ENCODE results near the gene HPS4.

Gene HPS4

DNA sequence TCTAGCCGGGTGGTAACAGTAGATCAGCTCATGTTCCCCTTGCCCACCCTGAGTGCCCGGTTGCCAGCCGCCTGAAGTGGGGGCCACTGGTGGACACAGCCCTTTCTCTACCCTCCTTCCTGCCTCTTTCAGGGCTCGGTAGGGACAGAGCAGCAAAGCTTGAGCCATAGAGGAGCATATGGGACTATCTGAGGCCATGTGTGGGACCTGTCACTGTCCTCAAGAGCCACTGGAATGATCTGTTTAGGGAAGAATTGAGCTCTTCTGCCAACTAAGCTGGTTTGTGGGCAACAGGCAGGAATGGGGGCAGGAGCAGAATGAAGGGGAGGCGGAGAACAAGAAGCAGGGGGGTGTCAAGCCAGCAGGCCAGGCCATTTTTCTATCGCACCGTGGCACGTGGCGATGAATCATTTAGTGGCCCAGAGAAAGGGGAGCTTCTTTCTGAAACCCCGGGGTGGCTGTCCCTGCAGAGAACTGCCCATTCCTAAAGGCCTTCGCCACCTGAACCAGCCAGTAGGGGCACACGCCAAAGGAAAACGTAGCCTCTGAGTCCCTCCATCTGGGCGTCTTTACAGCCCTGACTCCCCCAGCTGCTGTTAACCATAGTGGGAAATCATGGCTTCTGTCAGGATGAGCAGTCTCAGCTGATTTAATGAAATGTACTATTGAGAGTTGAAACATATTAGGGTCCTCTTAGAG, 45.7 kb downstream of the HPS4 start:
- Histone ChIP-seq H3K27me3 (ENCODE audit: low read depth) (no peaks in the 10 kb centered on the region), H3K9me3 (no peaks in the 10 kb centered on the region), H3K4me1 (peaks cover 5% of the 10 kb centered on the region), H3K4me3 (no peak overlapping the region), H3K36me3 (replicated peaks) (no peaks in the 10 kb centered on the region)
- in situ Hi-C loops (cut with MboI; ENCODE audit: low sequenced_read_pairs): no loop called here
- DNase-seq (ENCODE audit: low spot score in 2 of 2): no peak

DNA sequence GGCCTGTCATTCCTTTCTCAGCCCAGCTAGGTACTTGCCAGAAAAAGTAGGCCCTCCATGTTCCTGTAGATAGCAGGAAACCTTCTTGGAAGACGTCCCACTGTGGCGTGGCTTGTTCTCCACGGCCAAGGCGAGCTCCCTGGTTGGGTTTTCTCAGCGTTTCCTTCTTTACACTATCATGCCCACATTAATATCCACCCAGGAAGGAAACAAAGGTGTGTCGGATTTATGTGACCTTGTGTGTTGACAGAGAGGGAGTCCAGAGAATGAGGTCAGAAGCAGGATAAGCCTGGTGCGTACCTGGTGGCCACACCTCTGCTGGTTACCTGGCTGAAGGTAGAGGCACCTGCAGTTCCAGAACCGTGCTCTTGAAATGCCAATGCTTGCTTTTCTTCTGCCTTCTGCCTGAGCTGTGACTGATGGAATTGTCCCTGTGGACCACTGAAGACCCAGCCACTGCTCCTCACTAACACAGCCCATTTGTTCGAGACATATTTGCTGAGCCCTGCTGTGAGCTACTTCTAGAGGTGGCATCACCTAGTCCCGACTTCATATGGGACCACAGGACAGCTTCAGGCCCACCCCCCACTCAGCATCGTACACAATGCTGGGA, 46.6 kb downstream of the HPS4 start:
- H3K27me3 ChIP-seq (ENCODE audit: low read depth): no peaks in the 10 kb centered on the region
- no peak for DNase-seq (ENCODE audit: low spot score in 2 of 2)
- H3K4me1 ChIP-seq: peaks cover 5% of the 10 kb centered on the region
- in situ Hi-C loops (cut with MboI; ENCODE audit: low sequenced_read_pairs): no loop called here
- no peak overlapping the region for H3K4me3 ChIP-seq
- H3K36me3 ChIP-seq (replicated peaks): no peaks in the 10 kb centered on the region
- no peaks in the 10 kb centered on the region for H3K9me3 ChIP-seq

- H3K4me1 ChIP-seq: peaks cover 5% of the 10 kb centered on the region
- no peaks in the 10 kb centered on the region for H3K9me3 ChIP-seq
- no peak overlapping the region for H3K4me3 ChIP-seq
- in situ Hi-C loops (cut with MboI; ENCODE audit: low sequenced_read_pairs): no loop called here
- no peak for DNase-seq (ENCODE audit: low spot score in 2 of 2)
- H3K36me3 ChIP-seq (replicated peaks): no peaks in the 10 kb centered on the region
- no peaks in the 10 kb centered on the region for H3K27me3 ChIP-seq (ENCODE audit: low read depth)
Observed at GRCh38 chr22:26435327-26436093, 48.1 kb downstream of the HPS4 start.

DNA sequence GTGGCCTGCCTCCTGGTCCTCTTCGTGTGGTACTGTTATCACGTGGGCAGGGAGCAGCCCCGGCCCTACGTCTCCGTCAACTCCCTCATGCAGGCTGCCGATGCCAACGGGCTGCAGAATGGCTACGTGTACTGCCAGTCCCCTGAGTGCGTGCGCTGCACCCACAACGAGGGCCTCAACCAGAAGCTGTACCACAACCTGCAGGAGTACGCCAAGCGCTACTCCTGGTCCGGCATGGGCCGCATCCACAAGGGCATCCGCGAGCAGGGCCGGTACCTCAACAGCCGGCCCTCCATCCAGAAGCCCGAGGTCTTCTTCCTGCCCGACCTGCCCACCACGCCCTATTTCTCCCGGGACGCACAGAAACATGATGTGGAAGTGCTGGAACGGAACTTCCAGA, 49.8 kb downstream of the HPS4 start:
- no peaks in the 10 kb centered on the region for H3K27me3 ChIP-seq (ENCODE audit: low read depth)
- H3K4me1 ChIP-seq: peaks cover 3% of the 10 kb centered on the region
- H3K36me3 ChIP-seq (replicated peaks): no peaks in the 10 kb centered on the region
- H3K4me3 ChIP-seq: no peak overlapping the region
- H3K9me3 ChIP-seq: no peaks in the 10 kb centered on the region
- no peak for DNase-seq (ENCODE audit: low spot score in 2 of 2)
- in situ Hi-C loops (cut with MboI; ENCODE audit: low sequenced_read_pairs): no loop called here

DNA sequence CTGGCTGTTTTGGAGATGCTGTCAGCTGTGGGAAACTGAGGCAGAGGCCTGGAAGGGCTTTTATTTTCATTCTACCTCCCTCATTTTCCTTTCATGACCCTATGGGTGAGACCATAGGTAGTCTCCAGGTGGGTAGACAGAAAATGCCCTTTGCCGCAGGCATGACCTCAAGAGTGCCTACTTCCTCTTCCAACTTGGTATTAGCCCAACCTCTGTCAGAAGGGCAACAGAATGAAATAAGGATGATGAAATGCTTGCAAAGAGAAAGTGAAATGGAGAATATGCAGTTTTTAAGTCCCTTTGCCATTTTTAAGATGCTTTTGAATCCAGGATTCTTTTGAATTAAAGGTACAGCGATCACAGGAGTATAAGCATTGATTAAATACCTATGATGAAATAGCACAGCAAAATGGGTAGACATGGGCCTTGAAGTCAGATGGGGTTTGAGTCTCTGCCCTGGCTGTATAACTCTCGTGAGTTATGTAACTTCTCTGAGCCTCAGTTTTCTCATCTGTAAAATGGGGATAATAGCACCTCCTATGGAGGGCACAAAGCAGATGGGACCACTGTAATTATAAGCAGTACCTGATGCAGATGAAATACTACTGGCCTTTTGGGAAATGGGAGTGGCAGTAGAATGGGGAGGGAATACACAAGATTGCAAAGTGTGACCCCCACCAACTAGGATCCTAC, 50.8 kb downstream of the HPS4 start:
- H3K9me3 ChIP-seq: no peaks in the 10 kb centered on the region
- no peaks in the 10 kb centered on the region for H3K36me3 ChIP-seq (replicated peaks)
- no peaks in the 10 kb centered on the region for H3K27me3 ChIP-seq (ENCODE audit: low read depth)
- no peaks in the 10 kb centered on the region for H3K4me1 ChIP-seq
- DNase-seq (ENCODE audit: low spot score in 2 of 2): no peak
- in situ Hi-C loops (cut with MboI; ENCODE audit: low sequenced_read_pairs): no loop called here
- H3K4me3 ChIP-seq: no peak overlapping the region

GRCh38 chr22:26431261-26431995, 52.2 kb downstream of the HPS4 start:
- Histone ChIP-seq H3K4me1 (no peaks in the 10 kb centered on the region), H3K27me3 (ENCODE audit: low read depth) (peaks cover under 1% of the 10 kb centered on the region; the same call in 1 of the 2 replicates), H3K36me3 (replicated peaks) (no peaks in the 10 kb centered on the region), H3K4me3 (no peak overlapping the region), H3K9me3 (no peaks in the 10 kb centered on the region)
- no peak for DNase-seq (ENCODE audit: low spot score in 2 of 2)
- in situ Hi-C loops (cut with MboI; ENCODE audit: low sequenced_read_pairs): no loop called here

- no peak for DNase-seq (ENCODE audit: low spot score in 2 of 2)
- Histone ChIP-seq H3K27me3 (ENCODE audit: low read depth) (peaks cover 3% of the 10 kb centered on the region; the same call in 1 of the 2 replicates), H3K4me1 (no peaks in the 10 kb centered on the region), H3K4me3 (no peak overlapping the region), H3K36me3 (replicated peaks) (no peaks in the 10 kb centered on the region), H3K9me3 (no peaks in the 10 kb centered on the region)
- in situ Hi-C loops (cut with MboI; ENCODE audit: low sequenced_read_pairs): no loop called here
Observed at GRCh38 chr22:26430600-26430999, 53.0 kb downstream of the HPS4 start.

- DNase-seq (ENCODE audit: low spot score in 2 of 2): no peak
- Histone ChIP-seq H3K9me3 (no peaks in the 10 kb centered on the region), H3K4me1 (no peaks in the 10 kb centered on the region), H3K36me3 (replicated peaks) (no peaks in the 10 kb centered on the region), H3K4me3 (peak overlapping the region; percentile 27), H3K27me3 (ENCODE audit: low read depth) (peaks cover 3% of the 10 kb centered on the region; the same call in 1 of the 2 replicates)
- in situ Hi-C loops (cut with MboI; ENCODE audit: low sequenced_read_pairs): no loop called here
Observed at GRCh38 chr22:26429458-26430286, 53.9 kb downstream of the HPS4 start.

GRCh38 chr22:26428515-26429457, 54.8 kb downstream of the HPS4 start, which contains the start of gene ASPHD2:
ASPHD2 (plus strand) TSS chr22:26429260; CDS start chr22:26433616, 4,356 bp downstream.
- peak; percentile 63 to 75 for DNase-seq (ENCODE audit: low spot score in 2 of 2)
- H3K9me3 ChIP-seq: no peaks in the 10 kb centered on the region
- in situ Hi-C loops (cut with MboI; ENCODE audit: low sequenced_read_pairs): no loop called here
- no peaks in the 10 kb centered on the region for H3K36me3 ChIP-seq (replicated peaks)
- no peaks in the 10 kb centered on the region for H3K4me1 ChIP-seq
- H3K4me3 ChIP-seq: peak within 1 kb of the TSS; percentile 40
- H3K27me3 ChIP-seq (ENCODE audit: low read depth): peaks cover 3% of the 10 kb centered on the region; the same call in 1 of the 2 replicates

DNA sequence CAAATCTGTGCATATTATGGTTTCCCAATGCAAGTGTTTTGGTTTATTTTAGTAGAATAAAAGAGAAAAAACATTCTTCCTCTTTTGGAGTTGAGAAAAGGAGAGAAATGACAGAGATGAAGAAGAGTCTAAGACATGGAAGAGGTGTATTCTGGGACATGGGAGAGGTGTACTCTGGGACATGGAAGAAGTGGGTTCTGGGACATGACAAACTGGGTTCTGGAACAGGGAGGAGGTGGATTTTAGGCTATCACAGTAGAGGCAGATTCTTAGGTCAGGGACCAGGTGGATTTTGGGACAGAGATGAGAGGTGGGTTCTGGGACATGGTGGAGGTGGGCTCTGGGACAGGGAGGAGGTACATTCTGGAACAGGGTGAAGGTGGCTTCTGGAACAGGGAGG, 56.7 kb downstream of the HPS4 start:
- Histone ChIP-seq H3K4me3 (no peak overlapping the region), H3K27me3 (ENCODE audit: low read depth) (peaks cover 3% of the 10 kb centered on the region; the same call in 1 of the 2 replicates), H3K9me3 (peaks cover 8% of the 10 kb centered on the region)

GRCh38 chr22:26418620-26419019, 65.0 kb downstream of the HPS4 start:
- peaks cover 49% of the 10 kb centered on the region for H3K27me3 ChIP-seq (ENCODE audit: low read depth)
- no peak overlapping the region for H3K4me3 ChIP-seq
- peaks cover 7% of the 10 kb centered on the region for H3K9me3 ChIP-seq
- no peaks in the 10 kb centered on the region for H3K36me3 ChIP-seq (replicated peaks)
- in situ Hi-C loops (cut with MboI; ENCODE audit: low sequenced_read_pairs): no loop called here
- DNase-seq (ENCODE audit: low spot score in 2 of 2): no peak
- no peaks in the 10 kb centered on the region for H3K4me1 ChIP-seq

More for the DNA sequence above, 56.7 kb downstream of the HPS4 start:
- Histone ChIP-seq H3K36me3 (replicated peaks) (no peaks in the 10 kb centered on the region), H3K4me1 (no peaks in the 10 kb centered on the region)
- no peak for DNase-seq (ENCODE audit: low spot score in 2 of 2)
- in situ Hi-C loops (cut with MboI; ENCODE audit: low sequenced_read_pairs): no loop called here

- no peaks in the 10 kb centered on the region for H3K4me1 ChIP-seq
- no peak for DNase-seq (ENCODE audit: low spot score in 2 of 2)
- no peaks in the 10 kb centered on the region for H3K36me3 ChIP-seq (replicated peaks)
- no peak overlapping the region for H3K4me3 ChIP-seq
- peaks cover 58% of the 10 kb centered on the region for H3K27me3 ChIP-seq (ENCODE audit: low read depth)
- in situ Hi-C loops (cut with MboI; ENCODE audit: low sequenced_read_pairs): no loop called here
- H3K9me3 ChIP-seq: no peaks in the 10 kb centered on the region
Observed at GRCh38 chr22:26417406-26417805, 66.2 kb downstream of the HPS4 start.
